DMS 273 (cell line): Measurements from ENCODE around the gene SFMBT2.
"Not testable (repeated sequence)": the region's sequence is repeated elsewhere in the genome, so short reads cannot be mapped to it uniquely, and the experiment has no call there.

Source experiments
- DNase-seq: peaks from one replicate; lab custom pipeline; 2025; ENCODE audit not compliant: unreplicated experiment; lab: John Stamatoyannopoulos, UW

The SFMBT2 gene

DNA sequence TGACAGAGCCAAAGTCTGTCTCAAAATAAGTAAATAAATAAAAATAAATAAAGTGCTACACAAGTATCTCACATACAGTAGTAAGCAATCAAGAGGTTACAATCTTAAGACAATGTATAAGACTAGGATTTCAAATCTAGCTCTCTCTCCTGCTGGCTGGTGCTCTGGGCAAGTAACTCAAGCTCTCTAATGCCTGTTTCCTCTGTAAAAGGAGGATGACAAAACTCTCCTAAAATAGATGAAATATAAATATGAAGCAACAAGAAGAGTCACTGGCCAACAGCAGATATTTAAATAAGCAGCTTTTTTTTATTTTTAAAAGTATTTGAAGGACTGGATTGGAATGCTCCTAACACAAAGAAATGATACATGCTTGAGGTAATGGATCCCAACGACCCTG lies 7.2 kb downstream of the SFMBT2 start:
- no peak for DNase-seq

DNA sequence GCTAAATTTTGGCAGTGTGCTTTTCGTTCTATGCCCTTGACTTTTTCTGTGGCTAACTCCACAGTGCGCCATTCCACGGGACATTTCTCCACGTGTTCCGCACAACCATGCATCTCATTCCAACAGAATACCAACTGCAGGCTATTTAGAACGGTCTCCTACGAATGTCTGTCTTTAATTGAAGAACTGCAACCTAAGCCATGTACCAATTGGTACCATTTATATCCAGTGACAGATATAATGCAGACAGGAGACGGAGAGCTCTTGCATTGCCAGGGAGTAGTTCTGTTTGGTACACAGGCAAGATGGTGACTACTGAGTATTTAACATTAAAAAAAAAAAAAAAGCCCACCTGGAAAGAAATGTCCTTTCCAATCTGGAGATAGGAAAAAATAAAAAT lies 9.1 kb downstream of the SFMBT2 start:
- DNase-seq, result no peak

DNA sequence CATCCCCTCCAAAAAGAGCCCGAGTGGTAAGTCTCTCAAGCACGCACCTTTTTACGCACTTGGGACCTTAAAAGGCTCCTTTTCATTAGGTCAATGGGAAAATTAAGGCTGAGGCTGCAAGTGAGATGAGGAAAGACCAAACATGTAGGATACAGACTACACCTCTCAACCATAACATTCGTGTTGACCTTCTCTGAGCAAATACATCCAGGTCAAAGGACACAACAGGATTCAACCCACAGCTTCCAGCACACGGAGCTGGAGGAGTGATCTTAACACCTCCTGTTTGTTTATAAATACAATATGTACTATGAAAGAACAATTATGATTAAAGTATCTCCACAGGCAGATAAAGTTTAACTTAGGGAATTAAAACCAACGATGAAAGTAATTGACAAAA lies 9.7 kb downstream of the SFMBT2 start:
- DNase-seq, result no peak

DNA sequence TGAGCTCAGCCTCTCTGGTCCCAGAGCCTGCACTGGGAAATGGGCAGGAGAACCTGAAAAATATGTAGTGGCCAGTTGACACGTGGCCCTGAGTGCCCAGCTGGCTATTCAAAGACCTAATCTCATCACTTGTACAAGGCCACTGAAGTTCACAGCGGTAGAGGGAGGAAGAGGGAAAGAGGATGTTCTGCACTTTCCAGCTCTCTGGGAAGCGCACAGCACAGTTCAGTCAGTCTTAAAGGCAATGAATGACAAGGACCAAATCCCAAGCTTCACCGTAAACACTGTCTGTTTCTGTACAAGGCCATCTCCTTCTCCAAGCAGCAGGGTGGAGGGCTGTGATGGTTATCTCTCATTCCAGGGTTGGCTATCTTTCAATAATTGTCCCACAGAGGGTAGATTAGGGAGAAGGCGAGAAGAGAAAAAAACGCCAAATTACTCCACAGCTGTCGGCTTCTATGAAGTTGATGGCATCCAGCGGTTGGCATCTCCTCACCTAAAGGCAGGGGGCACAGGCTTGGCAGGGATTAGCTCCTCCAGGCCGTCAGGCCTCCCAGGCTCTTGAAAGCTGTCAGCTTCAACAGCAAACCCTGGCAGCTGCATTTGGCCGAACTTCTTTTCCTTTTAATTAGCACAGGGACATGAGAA lies 10.6 kb downstream of the SFMBT2 start:
- no peak for DNase-seq

DNA sequence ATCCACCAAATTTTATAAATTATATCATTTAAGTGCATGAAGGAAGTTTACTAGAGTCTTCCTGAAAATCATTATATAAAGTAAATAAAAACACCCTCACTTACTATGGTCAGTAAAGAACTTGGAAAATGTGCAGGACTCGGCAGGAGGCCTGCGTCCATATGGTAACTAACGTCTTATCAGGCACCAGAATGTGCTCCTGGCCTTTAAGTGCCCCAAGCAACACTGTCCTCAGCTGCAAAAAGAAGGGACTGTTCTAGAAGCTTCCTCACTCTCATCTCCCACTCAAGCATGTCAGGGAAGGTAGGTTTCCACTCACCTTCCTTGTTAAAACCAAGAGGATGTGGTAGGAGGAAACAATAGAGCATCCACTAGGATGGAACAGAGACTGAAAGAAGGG lies 11.3 kb downstream of the SFMBT2 start:
- DNase-seq, result no peak

DNA sequence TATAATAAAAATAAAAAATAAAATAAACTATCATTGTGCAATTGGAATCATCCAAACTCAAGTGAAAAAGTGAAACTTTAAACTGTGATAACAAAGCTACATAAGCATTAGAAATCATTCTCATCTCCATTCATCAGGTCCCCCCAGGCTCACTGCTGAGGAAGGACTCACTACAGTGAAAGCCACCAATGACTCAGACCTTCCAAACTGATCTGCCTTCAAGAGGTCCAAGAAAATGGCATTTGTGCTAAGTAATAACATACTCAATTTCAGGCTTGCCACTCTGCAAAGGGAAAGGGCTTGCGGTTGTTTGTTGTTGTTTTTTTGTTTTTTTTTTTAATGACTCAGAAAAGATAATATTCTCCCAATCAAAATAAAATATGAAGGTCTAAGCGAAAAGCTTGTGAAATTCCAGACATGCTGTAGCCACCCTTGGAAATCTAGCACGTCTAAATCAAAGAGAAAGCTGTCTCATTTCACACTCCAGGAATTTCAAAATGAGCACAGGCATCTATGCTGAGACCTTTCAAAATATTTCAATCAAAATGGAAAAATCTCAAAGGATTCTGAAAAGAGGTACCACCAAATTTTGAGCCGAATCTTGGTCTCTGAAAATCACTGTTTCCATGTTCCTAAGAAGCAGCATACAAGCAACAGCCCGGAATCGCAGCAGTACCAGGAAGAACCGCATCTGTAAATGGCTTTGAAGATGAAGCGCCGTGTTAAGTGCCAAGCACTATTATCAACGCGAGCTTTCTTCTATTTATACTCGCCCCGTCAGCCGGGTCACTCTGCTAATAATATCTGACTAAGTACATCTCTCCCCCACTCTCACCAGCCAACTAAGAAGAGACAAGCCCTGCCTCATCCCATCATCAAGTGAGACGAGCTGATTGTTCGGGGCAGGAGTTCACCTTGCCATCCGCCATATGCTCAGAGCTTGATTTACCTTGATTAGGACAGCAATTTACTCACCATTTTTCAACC lies 13.5 kb downstream of the SFMBT2 start:
- DNase-seq, result no peak

DNA sequence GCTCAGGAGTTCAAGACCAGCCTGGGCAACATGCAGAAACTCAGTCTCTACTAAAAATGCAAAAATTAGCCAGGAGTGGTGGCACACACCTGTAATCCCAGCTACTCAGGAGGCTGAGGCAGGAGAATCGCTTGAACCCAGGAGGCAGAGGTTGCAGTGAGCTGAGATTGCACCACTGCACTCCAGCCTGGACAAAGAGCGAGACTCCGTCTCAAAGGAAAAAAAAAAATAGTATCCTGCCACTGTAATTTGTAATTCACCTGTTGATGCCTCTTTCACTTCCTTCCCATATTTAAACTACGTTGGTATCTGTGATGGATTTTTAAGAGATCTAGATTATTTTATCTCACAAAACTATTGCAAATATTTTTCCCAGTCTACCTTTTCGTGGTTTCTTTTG lies 18.5 kb downstream of the SFMBT2 start:
- not testable (repeated sequence) for DNase-seq

DNA sequence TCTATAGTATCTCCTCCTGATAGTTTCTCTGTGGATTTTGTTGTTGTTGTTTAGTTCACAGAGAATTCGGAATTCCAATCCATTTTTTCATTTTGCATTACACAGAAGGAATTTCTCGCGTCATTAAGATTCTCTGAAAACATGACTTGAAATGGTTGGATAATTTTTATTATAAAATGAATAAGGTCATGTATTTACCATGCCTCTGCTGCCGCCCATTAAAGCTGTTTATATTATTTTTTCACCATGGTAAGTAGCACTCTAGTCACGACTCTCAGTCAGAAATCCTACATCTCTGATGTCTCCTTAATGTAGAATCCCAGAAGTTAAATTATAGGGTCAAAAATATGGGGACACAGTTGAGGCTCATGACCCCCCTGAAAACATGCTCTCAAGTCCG lies 19.1 kb downstream of the SFMBT2 start:
- DNase-seq, result no peak

DNA sequence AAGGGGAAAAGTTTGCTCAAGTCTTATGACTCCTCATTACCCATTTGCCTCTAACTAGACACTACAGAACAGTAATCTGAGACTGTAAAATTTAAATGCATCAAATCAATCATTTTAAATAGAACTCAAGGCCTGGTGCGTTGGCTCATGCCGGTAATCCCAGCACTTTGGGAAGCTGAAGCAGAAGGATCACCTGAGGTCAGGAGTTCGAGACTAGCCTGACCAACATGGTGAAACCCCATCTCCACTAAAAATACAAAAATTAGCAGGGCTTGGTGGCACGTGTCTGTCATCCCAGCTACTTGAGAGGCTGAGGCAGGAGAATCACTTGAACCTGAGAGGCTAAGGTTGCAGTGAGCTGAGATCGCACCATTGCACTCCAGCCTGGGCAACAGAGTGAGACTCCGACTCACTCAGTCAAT lies 20.1 kb downstream of the SFMBT2 start:
- not testable (repeated sequence) for DNase-seq

DNA sequence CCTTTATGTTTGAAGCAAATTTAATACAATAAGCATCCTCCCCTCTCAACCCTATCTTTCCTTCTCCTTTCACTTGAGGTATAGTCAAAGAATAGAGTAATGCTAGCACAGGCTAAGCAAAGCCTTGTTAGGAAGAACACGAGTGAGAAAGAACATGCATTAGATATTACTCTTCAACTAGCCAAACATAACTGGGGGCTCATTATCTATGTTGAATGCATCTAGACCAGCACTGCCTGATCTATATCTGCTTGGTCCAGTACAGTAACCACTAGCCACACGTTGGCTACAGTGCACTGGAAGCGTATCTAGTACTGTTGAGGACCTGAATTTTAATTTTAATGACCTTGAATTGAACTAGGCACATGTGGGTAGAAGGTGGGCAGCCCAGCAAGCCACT lies 21.0 kb downstream of the SFMBT2 start:
- no peak for DNase-seq

DNA sequence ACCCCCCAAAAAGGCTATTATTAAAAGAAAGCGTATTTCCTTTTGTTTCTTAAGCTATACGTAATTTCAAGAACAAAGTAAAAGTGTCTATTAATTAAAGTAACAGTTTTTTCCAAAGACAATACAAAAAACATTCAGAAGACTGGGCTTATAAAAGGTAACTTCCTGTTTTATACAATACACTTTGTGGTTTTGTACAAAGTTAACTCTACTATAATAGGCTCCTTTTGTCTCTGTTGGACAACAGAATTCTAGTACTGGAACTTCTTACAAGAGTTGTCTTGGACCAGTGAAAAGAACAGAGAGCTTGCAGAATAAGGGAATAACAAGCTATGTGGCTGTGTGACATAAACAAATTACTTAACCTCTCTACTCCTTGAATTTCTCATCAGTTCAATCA lies 21.5 kb downstream of the SFMBT2 start:
- no peak for DNase-seq

DNA sequence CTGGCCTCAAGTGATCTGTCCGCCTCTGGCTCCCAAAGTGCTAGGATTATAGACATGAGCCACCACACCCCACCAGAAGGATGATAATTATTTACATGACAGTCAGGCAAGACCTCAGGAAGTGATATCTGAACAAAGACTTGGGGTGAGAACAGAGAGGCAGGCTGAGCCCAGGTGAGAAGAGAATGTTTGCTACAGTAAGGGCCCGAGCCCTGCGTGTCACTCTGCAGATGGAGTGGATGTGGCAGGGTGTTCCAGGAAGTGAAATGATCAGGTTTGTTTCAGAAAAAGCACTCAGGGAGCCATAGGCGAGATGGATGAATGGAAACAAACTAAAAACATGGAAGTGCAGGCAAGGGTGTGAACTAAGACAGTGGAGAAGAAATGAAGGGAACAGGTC lies 22.2 kb downstream of the SFMBT2 start:
- DNase-seq, result no peak

DNA sequence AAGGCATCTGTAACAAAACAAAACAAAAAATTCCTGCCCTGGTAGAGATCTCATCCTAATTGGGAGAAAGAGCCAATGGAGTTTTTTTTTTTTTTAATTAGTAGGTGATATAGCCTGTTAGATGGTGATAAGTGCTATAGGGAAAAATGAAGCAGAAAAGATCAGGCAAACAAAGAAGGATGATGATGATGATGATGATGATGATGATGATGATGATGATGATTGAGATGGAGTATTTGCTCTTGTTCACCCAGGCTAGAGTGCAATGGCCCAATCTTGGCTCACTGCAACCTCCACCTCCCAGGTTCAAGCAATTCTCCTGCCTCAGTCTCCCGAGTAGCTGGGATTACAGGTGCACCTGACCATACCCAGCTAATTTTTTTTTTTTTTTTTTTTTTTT lies 22.7 kb downstream of the SFMBT2 start:
- not testable (repeated sequence) for DNase-seq

DNA sequence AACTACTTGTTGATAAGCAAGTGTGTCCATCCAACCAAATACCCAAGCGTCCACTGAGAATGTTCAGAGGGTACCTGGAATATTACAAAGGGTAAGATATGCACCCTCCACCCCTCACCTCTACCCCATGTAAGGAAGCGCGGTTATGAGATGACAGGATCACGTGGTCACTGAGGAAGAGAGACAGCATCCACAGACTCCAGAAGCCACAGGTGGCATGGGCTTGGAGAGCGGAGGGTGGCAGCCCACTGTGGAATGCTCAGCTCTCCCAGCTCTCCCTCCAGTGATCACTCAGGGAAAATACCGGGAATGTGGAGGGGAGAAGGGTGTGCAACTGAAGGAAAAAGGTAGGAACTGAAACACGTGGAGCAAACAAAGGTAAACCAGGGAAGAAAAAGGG lies 25.7 kb downstream of the SFMBT2 start:
- DNase-seq, result no peak

DNA sequence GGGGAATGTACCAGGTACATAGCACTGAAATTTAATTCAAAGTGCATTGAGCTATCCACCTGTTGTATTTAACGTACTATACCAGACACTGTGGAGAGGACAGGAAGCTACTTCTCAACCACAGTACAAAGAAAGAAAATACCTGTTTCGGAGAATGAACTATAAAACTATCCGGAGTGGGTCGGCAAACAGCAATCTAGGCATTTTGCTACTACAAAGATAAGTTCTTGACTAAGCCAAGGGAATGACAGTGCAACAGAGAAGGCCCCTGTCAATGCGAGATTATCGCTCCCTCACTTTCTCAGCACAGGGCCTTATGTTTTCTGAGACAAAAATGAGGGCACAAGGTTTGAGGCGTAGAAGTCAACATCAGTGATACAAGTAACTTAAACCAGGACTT lies 27.4 kb downstream of the SFMBT2 start:
- DNase-seq, result no peak

DNA sequence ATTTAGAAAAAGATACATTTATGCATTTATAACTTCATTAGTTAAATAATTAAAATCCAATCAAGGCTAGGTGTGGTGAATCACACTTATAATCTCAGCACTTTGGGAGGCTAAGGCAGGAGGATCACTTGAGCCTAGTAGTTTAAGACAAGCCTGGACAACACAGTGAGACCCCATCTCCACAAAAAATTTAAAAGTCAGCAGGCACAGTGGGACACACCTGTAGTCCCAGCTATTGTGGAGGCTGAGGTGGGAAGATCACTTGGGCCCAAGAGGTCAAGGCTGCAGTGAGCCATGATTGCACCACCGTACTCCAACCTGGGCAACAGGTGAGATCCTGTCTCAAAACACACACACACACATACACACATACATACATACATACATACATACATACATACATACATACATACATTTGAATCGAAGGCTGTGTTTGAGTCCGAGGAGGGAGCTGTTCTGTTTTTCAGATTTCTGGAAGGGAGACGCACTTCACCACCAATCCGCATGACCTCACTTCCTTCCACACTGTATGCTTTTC lies 30.1 kb downstream of the SFMBT2 start:
- DNase-seq, result no peak

DNA sequence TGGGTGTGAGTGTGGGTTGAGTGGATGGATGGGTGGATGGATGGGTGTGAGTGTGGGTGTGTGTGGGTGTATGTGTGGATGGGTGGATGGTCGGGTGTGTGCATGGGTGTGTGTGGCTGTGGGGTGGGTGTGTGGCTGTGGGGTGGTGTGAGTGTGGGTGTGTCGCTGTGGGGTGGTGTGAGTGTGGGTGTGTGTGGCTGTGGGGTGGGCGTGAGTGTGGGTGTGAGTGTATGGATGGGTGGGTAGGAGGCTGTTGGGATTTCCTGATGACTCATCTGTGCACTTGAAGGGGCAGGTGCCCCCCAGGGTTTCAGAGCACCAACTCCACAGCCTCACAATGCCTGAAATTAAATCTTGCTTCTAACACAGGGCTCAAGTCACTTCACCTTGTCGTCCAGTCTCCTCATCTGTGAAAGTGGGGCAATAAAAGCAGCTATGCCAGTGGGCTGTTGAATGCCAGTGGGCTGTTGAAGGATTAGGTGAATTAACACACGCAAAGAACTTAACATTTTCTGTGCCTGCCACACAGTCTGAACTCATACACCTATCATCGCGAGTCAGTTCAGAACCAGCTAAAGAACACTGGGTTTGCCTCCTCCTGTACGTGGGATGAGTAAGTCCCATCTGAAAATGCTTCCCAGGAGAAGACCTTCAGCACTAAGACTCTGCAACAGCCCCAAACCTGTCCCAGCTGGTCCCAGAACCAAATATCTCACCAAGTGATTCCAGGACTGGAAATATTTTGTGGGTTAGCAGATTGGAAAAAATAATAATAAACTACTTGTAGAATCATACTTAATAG lies 32.0 kb downstream of the SFMBT2 start:
- no peak for DNase-seq

DNA sequence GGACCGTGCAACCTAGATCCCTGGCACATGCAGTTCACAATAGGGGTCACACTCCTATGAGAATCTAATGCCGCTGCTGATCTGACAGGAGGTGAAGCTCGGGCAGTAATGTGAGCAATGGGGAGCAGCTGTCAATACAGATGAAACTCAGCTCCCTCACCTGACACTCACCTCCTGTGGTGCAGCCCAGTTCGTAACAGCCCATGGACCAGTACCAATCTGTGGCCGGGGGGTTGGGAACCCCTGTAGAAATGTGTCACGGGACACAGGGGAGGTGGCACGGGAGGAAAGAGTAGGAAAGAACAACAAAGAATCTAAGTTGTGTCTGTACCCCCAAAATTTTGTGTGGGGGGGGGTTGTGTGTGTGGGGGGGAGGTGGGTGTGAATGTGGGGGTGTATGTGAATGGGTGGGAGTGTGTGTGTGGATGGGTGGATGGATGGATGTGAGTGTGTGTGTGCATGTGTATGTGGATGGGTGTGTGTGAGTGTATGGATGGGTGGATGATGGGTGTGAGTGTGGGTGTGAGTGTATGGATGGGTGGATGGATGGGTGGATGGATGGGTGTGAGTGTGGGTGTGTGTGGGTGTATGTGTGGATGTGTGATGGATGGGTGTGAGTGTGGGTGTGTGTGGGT lies 33.1 kb downstream of the SFMBT2 start:
- no peak for DNase-seq

DNA sequence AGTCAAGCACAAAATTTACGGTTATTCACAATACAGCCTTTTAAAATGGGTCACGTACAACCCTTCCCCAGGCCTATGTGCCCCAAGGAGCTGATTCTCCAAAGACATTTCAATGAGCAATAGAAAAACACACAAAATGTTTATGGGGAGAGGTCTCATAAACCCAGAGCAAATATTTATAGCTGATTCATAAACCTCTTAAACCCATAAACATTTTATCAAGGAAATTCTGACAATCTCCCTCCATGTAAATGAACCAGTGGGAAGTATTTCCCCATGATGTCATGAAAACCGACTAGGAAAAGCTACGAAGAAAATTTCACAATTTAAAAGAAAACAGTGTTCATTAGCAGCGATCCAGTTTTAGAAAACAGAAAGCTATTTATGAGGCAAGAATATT lies 36.0 kb downstream of the SFMBT2 start:
- DNase-seq, result no peak

DNA sequence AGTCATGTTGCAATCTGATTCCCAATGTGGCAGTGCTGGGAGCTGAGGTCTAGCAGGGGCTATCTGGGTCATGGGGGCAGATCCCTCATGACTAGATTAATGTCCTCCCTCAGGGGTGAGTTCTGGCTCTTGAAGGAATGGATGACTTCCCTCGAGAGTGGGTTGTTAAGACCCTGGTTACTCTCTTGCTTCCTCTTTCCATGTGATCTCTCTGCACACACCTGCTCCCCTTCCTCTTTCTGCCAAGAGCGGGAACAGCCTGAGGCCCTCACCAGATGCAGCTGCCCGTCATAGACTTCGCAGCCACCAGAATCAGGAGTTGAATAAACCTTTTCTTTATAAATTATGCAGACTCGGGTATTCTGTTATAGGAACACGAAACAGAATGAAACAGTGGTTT lies 37.8 kb downstream of the SFMBT2 start:
- no peak for DNase-seq

DNA sequence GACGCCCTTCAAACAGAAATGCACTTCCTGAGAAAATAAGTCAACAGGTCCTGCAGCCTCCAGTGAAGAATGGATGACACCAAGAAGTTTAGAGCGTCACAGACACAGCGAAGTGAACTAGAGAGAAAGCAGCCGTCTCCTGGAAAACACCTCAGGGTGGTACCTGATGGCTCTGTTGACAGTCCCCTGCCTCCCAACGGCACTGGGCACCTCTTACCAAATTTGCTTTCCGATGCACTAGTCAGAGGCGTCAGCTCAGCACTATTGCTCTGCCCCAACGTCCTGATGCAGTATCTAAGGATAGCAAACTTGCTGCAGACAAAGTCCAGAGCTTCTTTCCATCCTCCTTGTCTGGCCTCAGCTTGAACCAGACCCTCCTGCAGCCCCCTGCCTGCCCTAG lies 38.3 kb downstream of the SFMBT2 start:
- DNase-seq, result no peak
